Activated T-helper 1 cell treated with anti-CD3 and anti-CD28 coated beads, Interleukin-12 subunit alpha, Interleukin-12 subunit beta, Interleukin-2, Interleukin-4 antibody, amounts not matched to agents 30 ng/mL and 10 ng/mL and 1 ng/mL, durations not matched to agents 14 hours and 24 hours and 36 hours (primary cell): ENCODE data around the gene NCOA5. TPM values are rescaled to one million over a fixed set of nuclear protein-coding genes. Genes with fewer than 3 reads are reported as not detected.

Source experiments
- DNase-seq: peaks from one replicate; pipeline ENCODE4 v3.0.0; 2021; ENCODE audit warnings: low spot score
- H3K27ac Mint-ChIP-seq: one replicate; pipeline ENCODE4 v1.8.0; 2021; ENCODE audit warnings: mild to moderate bottlenecking, mixed read lengths
- H3K27me3 Mint-ChIP-seq: one replicate; pipeline ENCODE4 v1.8.0; 2022; ENCODE audit warnings: mild to moderate bottlenecking, moderate library complexity, mixed read lengths; ENCODE audit not compliant: insufficient read depth
- H3K36me3 Mint-ChIP-seq: one replicate; pipeline ENCODE4 v1.8.0; 2021; ENCODE audit warnings: low read depth, mixed read lengths
- H3K4me1 Mint-ChIP-seq: one replicate; pipeline ENCODE4 v1.8.0; 2021; ENCODE audit warnings: low read depth, mixed read lengths
- H3K4me3 Mint-ChIP-seq: one replicate; pipeline ENCODE4 v1.8.0; 2021; ENCODE audit warnings: mild to moderate bottlenecking, moderate library complexity, mixed read lengths
- H3K9me3 Mint-ChIP-seq: one replicate; pipeline ENCODE4 v1.8.0; 2021; ENCODE audit warnings: mixed read lengths
- intact Hi-C: fragments of 100-400 bp; cut with micrococcal nuclease; formaldehyde crosslinking; loops from one replicate; pipeline ENCODE4 v1.15.1; 2024
- total RNA-seq: library from RNA; stranded (reverse); gene quantifications from 2 replicates; pipeline ENCODE4 v1.2.3, GENCODE V29; 2022

Gene NCOA5
- total RNA-seq, 1 donor from 2014 or later = 30.4 TPM

- H3K4me1 Mint-ChIP-seq = peaks cover 8% of the 10 kb centered on the region
- no peaks in the 10 kb centered on the region for H3K36me3 Mint-ChIP-seq
- H3K27me3 Mint-ChIP-seq = peaks cover 21% of the 10 kb centered on the region
- DNase-seq = no peak
- no peak overlapping the region for H3K27ac Mint-ChIP-seq
- no peak overlapping the region for H3K4me3 Mint-ChIP-seq
- intact Hi-C loops = no loop called here
- no peaks in the 10 kb centered on the region for H3K9me3 Mint-ChIP-seq
These were observed 38.9 kb downstream of the NCOA5 start for GRCh38 chr20:46050885-46051284.

- Mint-ChIP-seq H3K27me3 (peaks cover 17% of the 10 kb centered on the region), H3K4me3 (no peak overlapping the region), H3K9me3 (no peaks in the 10 kb centered on the region), H3K36me3 (no peaks in the 10 kb centered on the region), H3K4me1 (peaks cover 5% of the 10 kb centered on the region), H3K27ac (no peak overlapping the region)
- intact Hi-C loops = no loop called here
- no peak for DNase-seq
These were observed 39.3 kb downstream of the NCOA5 start for GRCh38 chr20:46050444-46050843.

- Mint-ChIP-seq H3K4me3 (no peak overlapping the region), H3K27ac (no peak overlapping the region)
- intact Hi-C loops = no loop called here
These were observed 39.9 kb downstream of the NCOA5 start for GRCh38 chr20:46049815-46050214.

GRCh38 chr20:46049190-46049589 lies 40.6 kb downstream of the NCOA5 start:
- Mint-ChIP-seq H3K36me3 (no peaks in the 10 kb centered on the region), H3K4me3 (no peak overlapping the region), H3K27me3 (peaks cover 10% of the 10 kb centered on the region), H3K9me3 (no peaks in the 10 kb centered on the region), H3K4me1 (no peaks in the 10 kb centered on the region), H3K27ac (no peak overlapping the region)
- no peak for DNase-seq
- intact Hi-C loops = no loop called here

More at GRCh38 chr20:46049815-46050214, 39.9 kb downstream of the NCOA5 start:
- Mint-ChIP-seq H3K36me3 (no peaks in the 10 kb centered on the region), H3K9me3 (no peaks in the 10 kb centered on the region), H3K4me1 (no peaks in the 10 kb centered on the region), H3K27me3 (peaks cover 12% of the 10 kb centered on the region)
- no peak for DNase-seq

- H3K4me3 Mint-ChIP-seq = no peak overlapping the region
- H3K4me1 Mint-ChIP-seq = no peaks in the 10 kb centered on the region
- H3K27me3 Mint-ChIP-seq = peaks cover 7% of the 10 kb centered on the region
- H3K27ac Mint-ChIP-seq = no peak overlapping the region
- H3K36me3 Mint-ChIP-seq = no peaks in the 10 kb centered on the region
- no peaks in the 10 kb centered on the region for H3K9me3 Mint-ChIP-seq
- intact Hi-C loops = no loop called here
- DNase-seq = no peak
These were observed 41.9 kb downstream of the NCOA5 start for GRCh38 chr20:46047821-46048220.

- Mint-ChIP-seq H3K27ac (no peak overlapping the region), H3K4me1 (no peaks in the 10 kb centered on the region), H3K36me3 (no peaks in the 10 kb centered on the region), H3K4me3 (no peak overlapping the region), H3K9me3 (no peaks in the 10 kb centered on the region), H3K27me3 (peaks cover 11% of the 10 kb centered on the region)
- DNase-seq = no peak
- intact Hi-C loops = no loop called here
These were observed 43.0 kb downstream of the NCOA5 start for GRCh38 chr20:46046588-46047310.

- intact Hi-C loops = no loop called here
- peaks cover 9% of the 10 kb centered on the region for H3K27me3 Mint-ChIP-seq
These were observed 44.9 kb downstream of the NCOA5 start for GRCh38 chr20:46044896-46045295.

GRCh38 chr20:46043556-46043955 lies 46.2 kb downstream of the NCOA5 start:
- intact Hi-C loops = no loop called here
- Mint-ChIP-seq H3K4me3 (no peak overlapping the region), H3K4me1 (no peaks in the 10 kb centered on the region), H3K27ac (no peak overlapping the region), H3K27me3 (peaks cover 7% of the 10 kb centered on the region), H3K36me3 (no peaks in the 10 kb centered on the region), H3K9me3 (no peaks in the 10 kb centered on the region)
- no peak for DNase-seq

More at GRCh38 chr20:46044896-46045295, 44.9 kb downstream of the NCOA5 start:
- Mint-ChIP-seq H3K4me3 (no peak overlapping the region), H3K9me3 (no peaks in the 10 kb centered on the region), H3K36me3 (no peaks in the 10 kb centered on the region), H3K27ac (no peak overlapping the region), H3K4me1 (no peaks in the 10 kb centered on the region)
- DNase-seq = no peak

- DNase-seq = peak; percentile 24
- H3K9me3 Mint-ChIP-seq = no peaks in the 10 kb centered on the region
- H3K4me3 Mint-ChIP-seq = no peak overlapping the region
- H3K27ac Mint-ChIP-seq = no peak overlapping the region
- intact Hi-C loops = loop anchor here (1.0 kb wide), 1 partner anchor 14 kb away; no protein-coding TSS in a partner anchor
- no peaks in the 10 kb centered on the region for H3K4me1 Mint-ChIP-seq
- peaks cover 5% of the 10 kb centered on the region for H3K27me3 Mint-ChIP-seq
- H3K36me3 Mint-ChIP-seq = no peaks in the 10 kb centered on the region
These were observed 48.7 kb downstream of the NCOA5 start for GRCh38 chr20:46040902-46041535.

GRCh38 chr20:46037036-46037435 lies 52.7 kb downstream of the NCOA5 start:
- H3K27ac Mint-ChIP-seq = no peak overlapping the region
- no peaks in the 10 kb centered on the region for H3K9me3 Mint-ChIP-seq
- peaks cover 24% of the 10 kb centered on the region for H3K27me3 Mint-ChIP-seq
- no peaks in the 10 kb centered on the region for H3K4me1 Mint-ChIP-seq
- intact Hi-C loops = no loop called here
- H3K4me3 Mint-ChIP-seq = no peak overlapping the region
- DNase-seq = no peak
- no peaks in the 10 kb centered on the region for H3K36me3 Mint-ChIP-seq

GRCh38 chr20:46036370-46036769 lies 53.4 kb downstream of the NCOA5 start:
- H3K4me3 Mint-ChIP-seq = no peak overlapping the region
- H3K9me3 Mint-ChIP-seq = no peaks in the 10 kb centered on the region
- no peaks in the 10 kb centered on the region for H3K4me1 Mint-ChIP-seq
- intact Hi-C loops = no loop called here
- no peaks in the 10 kb centered on the region for H3K36me3 Mint-ChIP-seq
- H3K27ac Mint-ChIP-seq = no peak overlapping the region
- no peak for DNase-seq
- peaks cover 21% of the 10 kb centered on the region for H3K27me3 Mint-ChIP-seq

- Mint-ChIP-seq H3K4me1 (no peaks in the 10 kb centered on the region), H3K36me3 (no peaks in the 10 kb centered on the region), H3K27me3 (peaks cover 21% of the 10 kb centered on the region), H3K4me3 (no peak overlapping the region), H3K9me3 (no peaks in the 10 kb centered on the region), H3K27ac (no peak overlapping the region)
- intact Hi-C loops = no loop called here
- DNase-seq = no peak
These were observed 54.0 kb downstream of the NCOA5 start for GRCh38 chr20:46035713-46036112.

GRCh38 chr20:46035253-46035652 lies 54.5 kb downstream of the NCOA5 start:
- H3K27me3 Mint-ChIP-seq = peaks cover 25% of the 10 kb centered on the region
- H3K4me1 Mint-ChIP-seq = no peaks in the 10 kb centered on the region
- no peak overlapping the region for H3K4me3 Mint-ChIP-seq
- intact Hi-C loops = no loop called here
- no peaks in the 10 kb centered on the region for H3K36me3 Mint-ChIP-seq
- no peak for DNase-seq
- no peak overlapping the region for H3K27ac Mint-ChIP-seq
- H3K9me3 Mint-ChIP-seq = no peaks in the 10 kb centered on the region
